ENCODE data around the gene LRCH1. TPM values are rescaled to one million over a fixed set of nuclear protein-coding genes. Genes with fewer than 3 reads are reported as not detected.

Gene LRCH1
- total RNA-seq, 4 donors from 2014 or later: 34.3 to 43.9 (median 40.3) TPM

GRCh38 chr13:46630431-46631178 lies 77.6 kb downstream of the LRCH1 start:
- no peak for DNase-seq (ENCODE audit: low spot score in 2 of 2)
- 22 to 23% methylated on average over 1 of the region's 1 CpG for WGBS, 2 donors
- TF ChIP-seq POLR2A (IDR thresholded peaks at IDR 0.05): no peak
- TF ChIP-seq, protein P1, sequence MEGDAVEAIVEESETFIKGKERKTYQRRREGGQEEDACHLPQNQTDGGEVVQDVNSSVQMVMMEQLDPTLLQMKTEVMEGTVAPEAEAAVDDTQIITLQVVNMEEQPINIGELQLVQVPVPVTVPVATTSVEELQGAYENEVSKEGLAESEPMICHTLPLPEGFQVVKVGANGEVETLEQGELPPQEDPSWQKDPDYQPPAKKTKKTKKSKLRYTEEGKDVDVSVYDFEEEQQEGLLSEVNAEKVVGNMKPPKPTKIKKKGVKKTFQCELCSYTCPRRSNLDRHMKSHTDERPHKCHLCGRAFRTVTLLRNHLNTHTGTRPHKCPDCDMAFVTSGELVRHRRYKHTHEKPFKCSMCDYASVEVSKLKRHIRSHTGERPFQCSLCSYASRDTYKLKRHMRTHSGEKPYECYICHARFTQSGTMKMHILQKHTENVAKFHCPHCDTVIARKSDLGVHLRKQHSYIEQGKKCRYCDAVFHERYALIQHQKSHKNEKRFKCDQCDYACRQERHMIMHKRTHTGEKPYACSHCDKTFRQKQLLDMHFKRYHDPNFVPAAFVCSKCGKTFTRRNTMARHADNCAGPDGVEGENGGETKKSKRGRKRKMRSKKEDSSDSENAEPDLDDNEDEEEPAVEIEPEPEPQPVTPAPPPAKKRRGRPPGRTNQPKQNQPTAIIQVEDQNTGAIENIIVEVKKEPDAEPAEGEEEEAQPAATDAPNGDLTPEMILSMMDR (IDR thresholded peaks at IDR 0.05): no peak
- intact Hi-C loops (cut with DNase I; ENCODE audit: low total_unique reads): no loop called here
- no peak overlapping the region for H3K4me3 ChIP-seq (ENCODE audit: low read depth, poor library complexity, severe bottlenecking)

- intact Hi-C loops (cut with DNase I; ENCODE audit: low total_unique reads): no loop called here
- 85 to 92% methylated on average over 2 of the region's 2 CpGs for WGBS, 2 donors
- no peak for TF ChIP-seq POLR2A (IDR thresholded peaks at IDR 0.05)
- TF ChIP-seq, protein P1 (IDR thresholded peaks at IDR 0.05): no peak
- no peak overlapping the region for H3K4me3 ChIP-seq (ENCODE audit: low read depth, poor library complexity, severe bottlenecking)
- DNase-seq (ENCODE audit: low spot score in 2 of 2): no peak
Observed at GRCh38 chr13:46631179-46631542, 78.2 kb downstream of the LRCH1 start.

DNA sequence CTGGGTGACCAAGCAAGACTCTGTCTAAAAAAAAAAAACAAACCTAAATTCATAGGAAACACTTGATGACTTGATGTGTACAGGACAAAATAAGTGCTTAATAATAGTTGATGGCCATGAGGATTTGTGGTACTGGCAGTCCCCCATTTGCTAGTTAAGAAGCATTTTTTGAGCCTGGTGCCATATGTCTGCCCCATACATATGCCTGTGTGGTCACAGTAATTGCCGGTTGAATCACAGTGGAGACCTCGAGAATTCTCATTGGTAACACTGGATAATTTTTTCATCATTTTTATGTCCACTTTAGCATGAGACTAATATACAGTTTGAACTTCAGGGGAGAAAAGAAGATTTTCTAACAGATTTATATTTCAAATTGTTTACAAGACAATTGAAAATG lies 79.2 kb downstream of the LRCH1 start:
- H3K4me3 ChIP-seq (ENCODE audit: low read depth, poor library complexity, severe bottlenecking): no peak overlapping the region
- intact Hi-C loops (cut with DNase I; ENCODE audit: low total_unique reads): no loop called here
- WGBS, 2 donors: 89 to 97% methylated on average over 2 of the region's 2 CpGs
- TF ChIP-seq POLR2A (IDR thresholded peaks at IDR 0.05): no peak
- TF ChIP-seq, protein P1 (IDR thresholded peaks at IDR 0.05): no peak
- no peak for DNase-seq (ENCODE audit: low spot score in 2 of 2)

DNA sequence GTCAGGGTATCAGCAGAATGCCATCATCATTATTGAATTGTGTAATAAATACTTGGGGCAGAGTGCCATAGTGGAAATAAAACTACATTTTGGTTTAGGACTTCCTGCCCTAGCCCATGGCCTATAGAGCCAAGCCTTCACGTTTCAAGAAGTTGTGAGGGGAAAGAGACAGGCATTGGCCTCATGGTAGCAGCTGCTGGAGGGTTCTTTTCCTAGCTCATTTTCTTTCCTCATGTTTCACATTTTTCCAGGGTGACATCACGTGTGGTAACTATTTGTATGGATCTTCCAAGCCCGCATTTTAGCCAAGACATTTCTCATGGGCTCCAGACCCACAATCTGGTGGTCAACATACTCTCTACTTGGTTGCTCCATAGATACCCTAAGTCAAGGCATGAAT lies 80.4 kb downstream of the LRCH1 start:
- no peak for DNase-seq (ENCODE audit: low spot score in 2 of 2)
- H3K4me3 ChIP-seq (ENCODE audit: low read depth, poor library complexity, severe bottlenecking): no peak overlapping the region
- TF ChIP-seq, protein P1 (IDR thresholded peaks at IDR 0.05): no peak
- TF ChIP-seq POLR2A (IDR thresholded peaks at IDR 0.05): no peak
- WGBS, 2 donors: 48 to 51% methylated on average over 3 of the region's 3 CpGs
- intact Hi-C loops (cut with DNase I; ENCODE audit: low total_unique reads): no loop called here

DNA sequence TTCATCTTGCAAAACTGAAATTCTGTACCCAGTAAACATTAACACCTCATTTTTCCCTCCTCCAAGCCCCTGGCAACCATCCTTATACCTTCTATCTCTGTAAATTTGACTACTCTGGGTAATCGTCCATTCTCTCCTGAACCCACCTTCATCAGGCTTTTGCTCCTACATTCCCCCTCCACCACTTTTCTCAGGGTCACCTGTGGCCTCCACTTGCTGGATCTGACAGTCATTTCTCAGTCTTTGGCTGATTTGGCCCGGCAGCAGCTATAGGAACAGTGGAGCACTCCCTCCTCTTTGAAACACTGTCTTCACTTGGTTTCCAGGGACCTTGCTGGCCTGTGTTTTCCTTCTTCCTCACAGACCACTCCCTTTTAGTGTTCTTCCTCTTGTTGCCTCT lies 83.5 kb downstream of the LRCH1 start:
- no peak overlapping the region for H3K4me3 ChIP-seq (ENCODE audit: low read depth, poor library complexity, severe bottlenecking)
- no peak for DNase-seq (ENCODE audit: low spot score in 2 of 2)
- TF ChIP-seq POLR2A (IDR thresholded peaks at IDR 0.05): no peak
- TF ChIP-seq, protein P1 (IDR thresholded peaks at IDR 0.05): no peak
- WGBS, 2 donors: 46 to 67% methylated on average over 2 of the region's 2 CpGs
- intact Hi-C loops (cut with DNase I; ENCODE audit: low total_unique reads): no loop called here

GRCh38 chr13:46637213-46637612 lies 84.2 kb downstream of the LRCH1 start:
- no peak overlapping the region for H3K4me3 ChIP-seq (ENCODE audit: low read depth, poor library complexity, severe bottlenecking)
- DNase-seq (ENCODE audit: low spot score in 2 of 2): no peak
- 99% methylated on average over 4 of the region's 4 CpGs for WGBS, 2 donors
- intact Hi-C loops (cut with DNase I; ENCODE audit: low total_unique reads): no loop called here
- TF ChIP-seq, protein P1 (IDR thresholded peaks at IDR 0.05): no peak
- no peak for TF ChIP-seq POLR2A (IDR thresholded peaks at IDR 0.05)

Data from lower leg skin (tissue), 4 donors.